TTC549 (cell line): Measurements from ENCODE around the gene DNM3.
"Not testable (repeated sequence)": the region's sequence is repeated elsewhere in the genome, so short reads cannot be mapped to it uniquely, and the experiment has no call there.

ENCODE experiments used
- FAIRE-seq: peaks from 2 replicates; lab custom pipeline; 2012; peaks lifted over from hg19 to GRCh38; lab: Jason Lieb, UNC

DNM3 gene

DNA sequence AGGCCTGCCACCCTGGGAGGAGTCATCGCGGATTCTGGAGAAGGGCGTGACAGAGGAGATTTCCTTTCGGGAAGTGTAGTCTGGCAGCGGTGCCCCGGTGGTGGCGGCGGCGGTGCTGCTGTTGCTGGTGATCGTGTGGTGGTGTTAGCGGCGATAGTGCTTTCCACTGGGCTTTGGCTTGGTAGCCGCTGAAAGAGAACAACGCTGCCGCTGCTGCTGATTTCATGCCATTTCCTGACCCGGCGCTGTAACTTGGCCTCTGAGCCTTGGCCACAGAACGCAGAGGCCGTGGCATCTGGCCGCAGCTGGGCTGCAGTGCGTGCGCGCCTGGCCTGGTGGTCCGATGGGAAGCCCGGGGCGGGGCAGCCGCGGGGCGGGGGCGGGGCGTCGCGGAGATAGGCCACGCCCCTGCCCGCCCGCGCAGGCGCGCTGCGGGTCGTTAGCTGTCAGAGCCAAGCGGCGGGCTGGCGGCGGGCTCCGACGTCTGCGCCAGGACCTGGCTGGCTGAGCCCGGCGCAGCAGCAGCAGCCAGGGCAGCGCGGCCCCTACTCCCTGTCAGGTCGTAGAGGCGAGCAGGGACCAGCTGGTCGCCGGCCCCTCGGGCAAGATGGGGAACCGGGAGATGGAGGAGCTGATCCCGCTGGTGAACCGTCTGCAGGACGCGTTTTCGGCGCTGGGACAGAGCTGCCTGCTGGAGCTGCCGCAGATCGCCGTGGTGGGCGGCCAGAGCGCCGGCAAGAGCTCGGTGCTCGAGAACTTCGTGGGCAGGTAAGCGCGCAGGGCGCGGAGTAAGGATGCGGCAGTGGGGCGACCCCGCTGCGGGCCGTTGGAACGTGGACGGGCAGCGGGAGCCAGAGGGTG, at the start of gene DNM3:
DNM3 (plus strand) TSS at position 449 of the 861 bp plus-strand sequence; CDS start at position 608, 159 bp downstream.
- FAIRE-seq = no peak

DNA sequence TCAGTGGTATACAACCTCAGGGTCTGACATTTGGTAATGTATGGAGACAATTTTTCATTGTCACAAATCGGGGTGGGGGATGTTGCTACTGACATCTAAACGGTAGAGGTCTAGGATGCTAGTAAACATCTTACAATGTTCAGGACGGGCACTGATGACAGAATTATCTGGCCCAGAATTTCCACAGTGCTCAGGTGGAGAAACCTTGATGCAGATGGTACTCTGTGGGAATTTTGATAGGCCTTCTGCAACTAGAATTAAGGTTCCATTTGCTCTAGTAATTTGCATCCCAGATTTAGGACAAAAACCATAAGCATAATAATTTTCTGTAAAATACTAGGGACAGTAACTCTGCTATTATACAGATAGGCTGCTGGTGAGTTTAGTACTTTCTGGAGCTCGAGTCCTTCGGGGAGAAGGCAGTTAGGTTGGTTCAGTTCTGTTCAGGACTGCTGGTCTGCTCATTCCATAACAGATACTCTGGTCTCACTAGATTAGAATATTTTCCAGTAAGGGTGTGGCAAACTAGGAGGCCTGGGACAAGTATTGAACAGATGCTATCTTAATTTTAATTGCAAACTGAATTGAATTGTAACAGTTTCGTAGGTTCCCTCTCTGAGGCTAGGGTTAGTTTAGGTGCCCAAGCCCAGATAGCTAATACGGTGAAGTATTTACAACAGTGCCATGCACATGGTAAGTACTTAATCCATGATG, 48.5 kb upstream of the DNM3 start:
- FAIRE-seq = no peak

DNA sequence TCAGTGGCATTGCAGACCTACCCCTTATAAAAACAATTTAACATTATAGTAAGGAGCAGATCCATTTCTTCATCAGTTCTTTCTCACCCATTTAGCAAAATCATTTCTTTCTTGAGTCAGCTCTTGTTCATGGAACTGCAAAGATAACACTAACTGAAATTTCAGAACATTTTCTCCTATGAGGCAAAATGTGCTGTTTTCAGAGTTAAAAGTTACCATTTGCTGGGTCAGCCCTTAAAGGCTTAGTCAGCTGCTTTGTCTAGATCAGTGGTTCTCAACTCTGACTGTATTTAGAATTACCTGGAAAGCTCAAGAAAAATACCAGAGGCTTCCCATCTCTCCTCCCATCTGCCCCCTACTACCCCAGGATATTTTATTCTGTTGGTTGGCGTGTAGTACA, 47.7 kb upstream of the DNM3 start:
- no peak for FAIRE-seq

DNA sequence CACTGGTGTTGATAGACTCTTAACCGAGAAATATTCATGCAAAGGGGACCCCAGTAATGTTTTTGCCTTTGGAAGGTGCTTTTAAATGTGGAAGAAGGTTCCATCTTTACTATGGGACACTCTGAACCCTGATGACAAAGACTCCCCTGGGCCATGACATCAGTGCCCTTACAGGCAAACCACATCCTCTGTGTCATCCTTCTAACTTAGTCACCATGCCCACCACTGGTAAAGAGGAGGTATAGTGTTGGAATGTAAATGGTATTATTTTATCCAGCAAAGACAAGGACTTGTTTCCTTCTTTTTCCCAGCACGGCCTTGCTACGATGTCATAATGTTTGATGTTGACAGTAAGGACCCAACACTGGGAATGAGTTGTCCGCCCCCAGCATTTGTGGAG, 47.2 kb upstream of the DNM3 start:
- no peak for FAIRE-seq

DNA sequence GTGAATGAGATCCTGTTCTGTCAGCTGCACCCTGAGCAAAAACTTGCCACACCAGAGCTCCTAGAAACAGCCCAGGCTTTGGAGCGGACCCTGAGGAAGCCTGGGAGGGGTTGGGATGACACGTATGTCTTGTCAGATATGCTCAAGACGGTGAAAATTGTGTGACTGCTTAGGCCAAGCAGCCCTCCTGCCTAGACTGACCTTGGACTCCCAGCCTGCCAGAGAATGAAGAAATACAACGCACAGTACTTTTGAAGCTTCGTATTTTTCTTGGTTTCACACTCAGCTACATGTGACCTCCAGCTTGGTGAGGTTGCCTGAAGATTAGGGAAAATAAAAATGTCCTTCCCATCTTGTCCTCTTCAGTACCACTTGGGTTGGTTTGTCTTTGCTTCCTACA, 44.7 kb upstream of the DNM3 start:
- no peak for FAIRE-seq

DNA sequence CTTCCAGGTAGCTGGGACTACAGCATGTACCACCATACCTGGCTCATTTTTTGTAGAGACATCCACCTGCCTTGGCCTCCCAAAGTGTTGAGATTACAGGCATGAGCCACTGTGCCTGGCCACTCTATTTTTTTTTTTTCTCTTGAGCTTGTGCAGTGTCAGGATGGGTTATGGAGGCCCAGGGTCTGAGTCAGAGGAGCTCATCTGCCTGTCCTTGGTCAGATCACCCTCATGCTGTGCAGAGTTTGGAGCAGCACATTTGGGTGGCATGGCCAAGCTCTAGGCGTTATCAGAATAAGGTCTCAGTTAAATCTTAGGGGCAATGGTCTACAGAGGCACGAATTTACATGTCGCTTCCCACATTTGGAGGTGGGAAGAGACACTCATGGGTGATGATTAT, 43.0 kb upstream of the DNM3 start:
- no peak for FAIRE-seq

DNA sequence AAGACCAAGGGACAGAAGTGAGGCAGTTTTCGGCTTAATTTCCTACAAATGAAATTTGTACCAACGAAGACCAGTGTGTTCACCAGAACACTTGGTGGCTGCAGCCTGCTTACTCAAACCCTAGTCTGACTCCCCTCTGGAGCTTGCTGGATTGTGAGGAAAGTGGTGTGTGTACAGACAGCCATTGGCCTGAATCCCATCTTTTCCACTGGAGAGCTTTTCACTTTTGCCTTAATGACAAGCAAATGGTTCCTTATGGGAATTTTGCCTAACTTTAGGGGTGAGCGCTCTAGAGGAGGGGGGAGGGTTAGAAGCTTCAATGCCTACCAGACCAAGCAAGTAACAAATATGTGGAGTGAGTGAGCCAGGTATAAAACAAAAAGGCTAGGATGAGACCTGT, 42.5 kb upstream of the DNM3 start:
- no peak for FAIRE-seq

DNA sequence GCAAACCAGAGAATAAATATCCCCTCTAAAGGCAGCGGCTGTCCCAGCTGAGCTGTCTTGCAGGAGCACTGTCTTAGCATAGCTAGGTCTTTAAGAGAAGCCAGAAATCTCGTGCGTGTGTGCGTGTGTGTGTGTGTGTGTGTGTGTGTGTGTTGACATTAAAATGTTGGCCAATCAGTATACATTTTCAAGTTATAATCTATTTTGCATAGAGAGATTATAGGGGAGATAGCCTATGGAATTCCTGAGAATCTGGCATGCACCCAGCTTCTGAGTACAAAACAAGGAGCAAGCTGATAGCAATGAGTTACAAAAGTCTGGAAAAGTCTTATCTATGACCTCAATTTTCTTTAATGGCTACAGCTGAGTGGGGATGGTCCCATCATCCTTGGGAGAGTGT, 42.1 kb upstream of the DNM3 start:
- FAIRE-seq = no peak

DNA sequence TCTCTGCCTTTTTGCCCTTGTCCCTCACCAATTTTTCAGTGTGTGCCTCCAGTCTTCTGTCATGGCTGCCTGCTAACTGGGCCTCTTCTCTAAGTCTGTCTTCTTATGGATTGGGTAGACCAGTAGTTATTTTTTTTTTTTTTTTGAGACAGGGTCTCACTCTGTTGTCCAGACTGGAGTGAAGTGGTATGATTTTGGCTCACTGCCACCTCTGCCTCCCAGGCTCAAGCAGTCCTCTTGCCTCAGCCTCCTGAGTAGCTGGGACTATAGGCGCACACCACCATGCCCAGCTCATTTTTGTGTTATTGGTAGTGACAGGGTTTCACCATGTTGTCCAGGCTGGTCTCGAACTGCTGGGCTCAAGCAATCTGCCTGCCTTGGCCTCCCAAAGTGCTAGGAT, 41.6 kb upstream of the DNM3 start:
- FAIRE-seq = not testable (repeated sequence)

DNA sequence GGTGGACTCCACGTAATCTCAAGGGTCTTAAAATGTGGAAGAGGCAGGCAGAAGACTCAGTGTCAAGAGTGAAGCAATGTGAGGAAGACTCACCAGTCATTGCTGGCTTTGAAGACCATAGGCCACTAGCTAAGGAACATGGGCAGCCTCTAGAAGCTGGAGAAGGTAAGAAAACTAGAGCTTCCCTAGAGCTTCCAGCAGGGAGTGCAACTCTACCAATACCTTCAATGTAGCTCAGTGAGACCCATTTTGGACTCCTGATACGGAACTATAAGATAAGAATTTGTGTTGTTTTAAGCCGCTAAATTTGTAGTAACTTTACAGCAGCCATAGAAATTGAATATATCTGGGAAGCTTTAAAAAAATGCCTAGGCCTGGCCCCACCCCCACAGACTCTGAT, 41.0 kb upstream of the DNM3 start:
- peak; percentile 90 for FAIRE-seq

DNA sequence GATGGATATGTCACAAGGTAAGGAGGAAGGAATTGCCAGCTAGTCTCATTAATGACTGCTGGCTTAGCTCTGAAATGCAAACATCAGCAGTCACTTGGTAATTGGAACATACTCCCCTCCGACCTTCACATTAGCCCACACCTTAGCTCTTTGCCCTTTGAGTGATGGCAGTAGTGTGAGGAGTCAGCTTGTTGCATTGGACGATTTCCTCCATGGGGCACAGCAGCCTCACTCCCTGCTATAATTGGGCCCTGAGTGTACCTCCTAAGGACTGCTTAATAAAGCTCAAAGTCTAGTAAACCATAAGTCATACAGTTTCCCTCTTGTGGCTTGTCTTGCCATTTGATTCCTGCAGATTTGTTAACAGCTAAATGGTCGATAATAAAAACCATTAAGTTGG, 40.4 kb upstream of the DNM3 start:
- no peak for FAIRE-seq

DNA sequence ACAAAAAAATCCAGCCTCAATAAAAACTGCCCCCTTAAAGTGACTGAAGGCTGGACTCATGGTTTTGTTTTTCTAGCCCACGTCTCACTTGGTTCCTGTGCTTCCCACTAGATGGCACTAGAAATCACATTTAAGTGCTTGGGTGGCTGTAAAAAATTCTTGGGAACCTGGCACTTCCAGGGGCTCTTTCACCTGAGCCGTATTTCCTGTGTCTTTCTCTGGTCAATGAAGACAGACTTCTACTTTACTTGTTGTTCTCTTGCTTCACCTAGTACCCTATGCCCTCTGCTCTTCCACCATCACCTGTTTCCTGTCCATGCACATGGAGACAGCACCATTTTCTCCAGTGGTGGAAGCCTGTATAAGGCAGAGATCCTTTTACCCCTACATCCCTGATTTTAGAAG, 39.8 kb upstream of the DNM3 start:
- peak; percentile 90 for FAIRE-seq

DNA sequence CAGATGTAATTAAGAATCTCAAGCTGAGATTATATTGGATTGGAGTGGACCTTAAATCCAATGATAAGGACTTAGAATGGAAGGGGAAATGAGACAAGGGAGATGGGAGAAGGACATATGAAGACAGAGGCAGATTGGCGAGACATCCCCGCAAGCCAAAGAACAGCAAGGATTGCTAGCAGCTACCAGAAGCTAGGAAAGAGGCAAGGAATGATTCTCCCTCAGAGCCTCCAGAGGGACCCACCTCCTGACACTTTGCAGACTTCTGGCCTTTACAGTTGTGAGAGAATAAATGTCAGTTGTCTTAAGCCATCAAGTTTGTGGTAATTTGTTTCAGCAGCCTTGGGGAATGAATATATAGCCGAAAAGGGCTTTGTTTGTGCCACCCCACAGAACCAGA, 39.1 kb upstream of the DNM3 start:
- FAIRE-seq = peak; percentile 39

DNA sequence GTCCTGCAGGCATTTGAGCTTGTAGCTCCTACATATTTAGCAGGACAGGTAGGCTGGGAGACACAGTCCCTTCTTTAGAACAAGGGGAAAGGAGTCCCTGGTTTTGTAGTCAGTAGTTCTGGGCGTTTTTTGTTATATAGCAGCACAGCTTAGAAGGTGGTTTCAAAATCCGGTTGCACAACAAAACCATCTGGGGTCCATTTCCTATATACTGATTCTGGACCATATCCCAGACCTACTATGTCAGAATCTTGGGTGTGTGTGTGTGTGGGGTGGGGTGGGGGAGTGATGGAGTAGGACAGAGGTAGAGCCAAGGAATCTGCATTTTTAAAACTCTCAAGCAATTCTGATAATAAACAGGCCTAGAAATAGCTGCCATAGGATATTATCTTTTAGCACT, 38.3 kb upstream of the DNM3 start:
- FAIRE-seq = no peak

DNA sequence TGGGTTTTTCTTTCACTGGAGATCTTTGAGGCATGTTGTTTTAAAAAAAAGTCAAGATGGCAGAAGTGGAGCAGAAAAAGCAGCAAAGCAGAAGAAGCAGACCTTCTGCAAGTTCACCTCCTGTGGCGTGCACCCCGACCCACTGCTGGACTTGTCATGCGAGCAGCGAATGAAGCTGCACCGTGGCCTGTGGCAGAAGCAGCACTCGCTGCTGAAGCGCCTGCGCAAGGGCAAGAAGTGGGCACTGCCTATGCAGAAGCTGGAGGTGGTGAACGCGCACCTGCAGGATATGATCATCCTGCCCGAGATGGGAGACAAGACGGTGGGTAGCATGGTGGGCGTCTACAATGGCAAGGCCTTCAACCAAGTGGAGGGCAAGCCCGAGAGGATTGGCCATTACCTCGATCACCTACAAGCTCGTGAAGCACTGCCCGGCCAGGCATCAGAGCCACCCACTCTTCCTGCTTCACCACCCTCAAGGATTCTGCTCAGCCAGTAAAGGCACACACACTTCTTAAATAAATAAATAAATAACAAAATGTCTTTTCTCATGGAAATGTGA, 37.8 kb upstream of the DNM3 start:
- FAIRE-seq = no peak

DNA sequence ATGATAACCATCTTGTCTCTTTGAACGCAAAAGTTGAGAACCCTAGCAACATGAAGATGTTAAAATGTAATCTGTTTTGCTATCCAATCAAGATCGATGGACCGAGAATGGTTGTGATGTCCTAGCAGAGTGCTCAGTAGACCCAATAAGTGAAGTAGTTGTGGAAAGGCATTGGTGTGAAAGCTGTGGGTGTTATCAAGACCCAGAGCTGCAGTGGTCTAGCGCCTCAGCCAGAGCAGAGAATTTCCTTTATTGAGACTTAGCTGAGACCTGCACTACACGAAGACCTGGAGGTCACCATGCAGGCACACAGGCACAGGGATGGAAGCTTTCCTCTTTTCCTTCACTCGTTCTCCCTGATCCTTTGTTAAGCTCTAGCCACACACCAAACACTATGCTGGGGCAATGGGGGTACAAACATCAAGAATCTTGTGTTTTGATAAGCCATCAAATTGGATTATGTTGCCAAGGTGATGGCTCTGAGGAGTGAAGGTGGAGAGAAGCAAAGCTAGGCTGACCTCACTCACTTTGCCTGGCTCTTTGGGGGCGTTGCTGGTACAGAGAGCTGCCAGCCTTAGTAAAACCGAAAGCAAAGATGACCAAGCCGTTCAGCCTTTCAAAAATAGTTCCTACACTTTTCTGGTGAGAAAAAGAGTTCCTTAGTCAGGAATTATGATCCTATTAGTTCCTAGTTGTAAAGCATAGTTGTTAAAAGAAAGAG, 35.7 kb upstream of the DNM3 start:
- FAIRE-seq = no peak

DNA sequence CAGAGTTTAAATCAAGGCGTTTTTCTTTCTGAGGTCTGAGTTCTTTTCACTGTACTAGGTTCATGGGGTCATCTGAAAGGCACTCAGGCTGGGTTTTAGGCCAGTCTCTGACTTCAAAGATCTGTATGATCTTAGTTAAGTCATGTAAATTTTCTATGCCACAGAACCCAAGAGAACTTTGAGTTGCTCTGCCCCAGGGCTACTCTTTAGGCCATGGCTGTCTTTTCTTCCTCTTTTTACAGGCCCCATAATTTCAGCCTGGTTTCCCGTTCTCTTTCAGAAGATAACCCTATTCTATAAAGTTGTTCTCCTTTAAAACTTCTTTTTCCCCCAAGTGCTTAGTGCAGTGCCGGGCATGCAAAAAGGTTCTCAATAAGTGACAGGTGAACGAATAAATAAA, 33.7 kb upstream of the DNM3 start:
- no peak for FAIRE-seq

DNA sequence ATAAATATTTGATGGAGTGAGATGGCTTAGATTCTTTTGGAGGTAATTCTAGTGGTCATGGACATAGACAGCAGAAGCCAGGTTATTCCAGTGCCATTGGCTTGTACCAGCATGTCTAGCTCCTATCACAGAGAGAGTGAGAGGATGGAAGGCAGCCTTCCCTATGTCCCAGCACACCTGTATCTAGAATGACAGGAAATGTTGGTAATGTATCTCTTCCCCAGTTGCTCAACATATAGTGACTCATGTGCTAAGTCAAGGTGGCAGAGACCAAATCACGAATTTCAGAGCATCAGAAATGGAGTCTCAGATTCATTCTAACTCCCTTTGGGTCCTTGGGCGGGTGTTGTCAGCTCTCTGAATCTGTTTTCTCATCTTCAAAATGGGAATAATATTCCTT, 31.5 kb upstream of the DNM3 start:
- FAIRE-seq = no peak

DNA sequence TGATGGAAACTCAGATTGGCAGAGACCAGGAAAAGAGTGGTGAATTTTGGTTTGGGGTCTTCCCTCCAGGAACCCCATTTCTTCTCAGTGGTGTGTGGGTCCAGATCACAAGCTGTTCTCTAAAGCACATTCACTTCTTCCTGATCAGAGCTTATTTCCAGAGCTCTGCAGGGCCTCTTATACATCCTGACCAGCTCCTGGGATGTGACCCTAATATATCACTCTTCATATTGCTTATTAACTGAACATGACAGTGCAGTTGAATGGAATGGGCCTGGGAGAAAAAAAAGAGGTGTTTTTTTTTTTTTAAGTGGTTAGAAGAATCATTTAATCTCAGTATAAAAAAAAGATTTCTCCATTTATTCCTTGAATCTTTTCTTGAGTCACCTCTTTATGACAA, 29.6 kb upstream of the DNM3 start:
- no peak for FAIRE-seq

DNA sequence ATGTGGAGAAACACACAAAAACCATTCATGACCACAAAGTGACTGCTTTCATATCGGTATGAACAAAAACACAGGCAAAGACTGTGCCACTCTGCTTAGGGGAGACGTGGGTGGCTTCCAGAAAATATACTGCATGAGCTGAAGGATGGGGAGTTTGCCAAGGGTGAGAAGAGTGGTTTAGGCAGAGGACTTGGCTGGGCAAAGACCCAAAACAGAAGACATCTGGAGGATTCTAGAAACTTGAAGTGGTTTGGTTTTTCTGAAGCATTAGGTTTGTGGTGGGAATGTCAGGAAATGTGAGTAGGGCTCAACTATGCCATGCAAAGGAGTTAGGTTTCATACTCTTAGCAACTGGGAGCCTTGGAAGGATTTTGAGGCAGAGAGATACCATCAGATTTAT, 26.6 kb upstream of the DNM3 start:
- no peak for FAIRE-seq

DNA sequence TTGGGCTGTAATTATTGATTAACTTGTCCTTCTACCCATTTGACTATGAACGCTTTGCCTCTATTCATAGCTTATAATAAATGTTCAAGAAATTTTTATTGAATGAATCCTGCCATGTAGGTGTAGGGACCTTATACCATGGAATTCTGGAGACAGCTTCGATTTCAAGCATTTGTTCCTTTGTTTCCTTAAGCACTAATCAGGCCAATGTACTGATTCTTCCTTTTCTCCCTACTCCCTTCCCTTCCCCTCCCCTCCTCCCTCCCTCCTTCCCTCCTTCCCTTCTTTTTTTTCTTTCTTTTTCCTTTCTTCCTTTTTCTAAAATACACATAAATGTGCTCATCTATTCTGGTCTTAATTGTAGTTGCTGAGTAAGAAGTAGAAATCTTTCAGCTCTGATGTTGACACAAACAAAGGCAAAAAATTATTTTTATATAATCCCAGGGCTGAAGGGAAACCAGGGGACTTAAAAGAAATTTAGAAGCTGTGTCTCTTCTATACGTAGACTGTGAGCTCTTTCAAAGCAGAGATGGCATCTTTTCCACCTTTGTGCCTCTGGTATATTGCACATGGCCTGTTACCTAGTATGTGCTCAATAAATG, 24.9 kb upstream of the DNM3 start:
- no peak for FAIRE-seq

DNA sequence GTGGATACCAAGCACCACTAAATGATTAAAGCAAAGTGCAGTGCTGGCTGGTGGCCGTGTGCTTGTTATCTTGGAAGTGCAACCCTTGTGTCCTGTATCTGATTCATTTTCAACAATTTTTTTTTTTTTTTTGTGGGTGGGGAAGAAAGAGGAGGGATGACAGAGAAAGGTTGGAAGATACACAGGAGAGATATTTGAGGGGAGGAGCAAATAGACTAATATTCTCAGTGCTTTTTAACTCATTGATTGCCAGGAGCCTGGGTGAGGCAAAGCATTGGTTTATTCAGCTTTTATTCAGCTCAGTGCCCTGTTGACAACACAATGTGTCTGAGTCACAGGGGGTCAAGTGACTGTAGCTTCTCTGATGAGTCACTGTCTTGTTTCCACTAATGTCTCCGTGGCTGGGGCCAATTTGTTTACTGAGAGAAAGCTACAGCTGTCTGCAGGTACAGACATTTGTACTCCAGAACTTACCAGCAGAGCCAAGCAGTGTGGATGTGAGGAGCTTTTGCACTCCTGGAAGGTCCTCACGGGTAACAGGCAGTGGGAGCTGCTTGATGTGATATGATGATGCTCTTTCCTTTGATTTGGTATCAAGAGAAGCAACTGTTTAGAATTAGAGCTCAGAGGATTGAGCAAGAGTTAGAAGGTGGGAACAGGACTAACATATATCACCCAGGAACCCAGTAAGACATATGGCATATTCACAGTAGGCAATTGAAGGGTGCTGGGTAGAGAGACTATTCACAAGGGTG, 23.6 kb upstream of the DNM3 start:
- no peak for FAIRE-seq
